GM12892 (cell line): ENCODE measurements around the gene ATG3.

ENCODE experiments used
- POLR2A ChIP-seq: IDR thresholded peaks from 2 replicates; pipeline ENCODE4 v1.6.1; 2011; ENCODE audit warnings: low read depth, low read length, control low read depth
- POLR2AphosphoS5 ChIP-seq: IDR thresholded peaks from 2 replicates; pipeline ENCODE4 v1.6.1; 2011; ENCODE audit warnings: low read depth, low read length, control low read depth
- TAF1 ChIP-seq: IDR thresholded peaks from 2 replicates; pipeline ENCODE4 v1.6.1; 2011; ENCODE audit warnings: low read depth, mild to moderate bottlenecking, control low read depth, low read length, borderline replicate concordance

- no peak for TF ChIP-seq TAF1
- no peak for TF ChIP-seq POLR2A
- TF ChIP-seq POLR2AphosphoS5 = no peak
These were observed 10.9 kb upstream of the ATG3 start for GRCh38 chr3:112572701-112573100.
